ENCODE results near the gene FXYD1. TPM values are rescaled to one million over a fixed set of nuclear protein-coding genes. Genes with fewer than 3 reads are reported as not detected.
"Not testable (repeated sequence)": the region's sequence is repeated elsewhere in the genome, so short reads cannot be mapped to it uniquely, and the experiment has no call there.

Gene FXYD1
- total RNA-seq, 2 experiments from 2014 or later = not detected

DNA sequence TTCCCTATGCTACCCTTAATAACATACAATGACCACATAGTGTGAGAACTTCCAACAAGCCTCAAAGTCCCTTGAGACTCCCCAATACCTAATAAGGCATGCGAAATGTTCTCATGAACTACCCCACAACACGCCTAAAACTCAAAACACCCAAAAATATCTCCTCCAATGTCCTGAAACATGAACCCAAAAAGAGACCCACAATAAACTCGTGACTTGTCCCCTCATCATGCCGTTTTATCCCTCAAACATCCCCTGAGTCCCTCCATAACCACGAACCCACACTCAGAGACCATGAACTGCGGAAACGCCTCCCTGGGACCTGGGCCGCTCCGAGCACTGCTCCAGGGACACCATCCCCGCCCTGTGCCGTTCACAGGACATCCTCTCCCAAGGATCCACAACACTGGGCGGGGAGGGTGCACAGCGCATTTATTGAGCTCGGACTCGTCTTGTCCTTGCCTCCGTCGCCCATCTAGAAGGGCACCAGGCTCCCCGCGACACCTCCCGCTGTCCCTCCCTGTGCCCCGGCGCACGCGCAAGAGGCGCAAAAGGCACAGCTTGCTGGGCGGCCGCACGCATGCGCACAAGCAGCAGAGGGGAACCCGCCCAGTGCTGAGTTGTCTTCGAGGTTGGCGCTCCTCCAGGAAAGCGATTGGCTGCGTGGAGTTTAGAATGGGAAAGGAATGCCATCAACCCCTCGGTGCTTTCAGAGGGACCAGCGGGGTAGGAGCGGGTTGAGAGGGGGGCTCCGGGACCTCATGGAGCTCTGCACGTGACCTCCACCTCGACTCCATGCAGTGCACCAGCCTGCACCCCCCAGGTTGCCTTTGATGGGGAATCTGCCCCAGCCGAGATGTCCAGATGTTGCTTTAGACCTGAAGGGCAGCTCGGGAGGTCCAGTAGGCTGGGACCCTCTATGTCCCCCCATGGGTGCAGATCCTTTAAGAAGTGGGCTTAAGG is 14.2 kb upstream of the FXYD1 start:
- no peaks in the 10 kb centered on the region for H3K27me3 Mint-ChIP-seq
- H3K9me3 Mint-ChIP-seq = no peaks in the 10 kb centered on the region
- peak; percentile 91 for DNase-seq
- POLR2A ChIA-PET = interaction anchor here (1.2 kb wide), 1 partner anchor 17 kb away, joined by 4 read pairs; no protein-coding TSS in a partner anchor
- H3K36me3 Mint-ChIP-seq = no peaks in the 10 kb centered on the region
- H3K4me3 Mint-ChIP-seq = peak overlapping the region; percentile 72
- H3K27ac Mint-ChIP-seq = peak overlapping the region; percentile 67
- ATAC-seq (ENCODE audit: low read depth) = peak; percentile 93
- H3K4me1 Mint-ChIP-seq = peaks cover 12% of the 10 kb centered on the region

DNA sequence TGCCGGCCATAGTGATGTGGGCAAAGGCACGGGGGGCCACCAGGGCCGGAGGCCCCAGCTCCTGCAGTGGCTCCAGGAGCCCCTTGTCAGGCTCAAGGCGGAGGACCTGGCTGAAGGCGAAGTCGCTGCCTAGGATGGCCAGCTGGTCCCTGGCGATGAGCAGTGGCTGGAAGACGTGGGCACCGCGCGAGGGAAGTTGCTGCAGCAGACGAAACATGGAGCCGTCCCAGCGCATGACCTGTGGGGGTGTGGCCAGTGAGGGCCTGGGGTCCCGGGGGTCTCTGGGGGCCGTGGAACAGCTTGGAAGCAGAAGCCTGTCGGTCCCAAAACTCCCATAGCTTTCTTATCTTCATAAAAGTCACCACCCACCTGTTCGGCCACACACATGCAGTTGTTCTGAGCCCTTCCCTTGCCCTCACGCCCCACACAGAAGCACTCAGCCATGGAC is 13.3 kb upstream of the FXYD1 start:
- no peaks in the 10 kb centered on the region for H3K9me3 Mint-ChIP-seq
- no peak overlapping the region for H3K4me3 Mint-ChIP-seq
- ATAC-seq (ENCODE audit: low read depth) = no peak
- H3K27ac Mint-ChIP-seq = no peak overlapping the region
- no peak for DNase-seq
- H3K27me3 Mint-ChIP-seq = no peaks in the 10 kb centered on the region
- POLR2A ChIA-PET = interaction anchor here (1.2 kb wide), 1 partner anchor 16 kb away, joined by 4 read pairs; no protein-coding TSS in a partner anchor
- H3K4me1 Mint-ChIP-seq = peaks cover 12% of the 10 kb centered on the region
- H3K36me3 Mint-ChIP-seq = no peaks in the 10 kb centered on the region

DNA sequence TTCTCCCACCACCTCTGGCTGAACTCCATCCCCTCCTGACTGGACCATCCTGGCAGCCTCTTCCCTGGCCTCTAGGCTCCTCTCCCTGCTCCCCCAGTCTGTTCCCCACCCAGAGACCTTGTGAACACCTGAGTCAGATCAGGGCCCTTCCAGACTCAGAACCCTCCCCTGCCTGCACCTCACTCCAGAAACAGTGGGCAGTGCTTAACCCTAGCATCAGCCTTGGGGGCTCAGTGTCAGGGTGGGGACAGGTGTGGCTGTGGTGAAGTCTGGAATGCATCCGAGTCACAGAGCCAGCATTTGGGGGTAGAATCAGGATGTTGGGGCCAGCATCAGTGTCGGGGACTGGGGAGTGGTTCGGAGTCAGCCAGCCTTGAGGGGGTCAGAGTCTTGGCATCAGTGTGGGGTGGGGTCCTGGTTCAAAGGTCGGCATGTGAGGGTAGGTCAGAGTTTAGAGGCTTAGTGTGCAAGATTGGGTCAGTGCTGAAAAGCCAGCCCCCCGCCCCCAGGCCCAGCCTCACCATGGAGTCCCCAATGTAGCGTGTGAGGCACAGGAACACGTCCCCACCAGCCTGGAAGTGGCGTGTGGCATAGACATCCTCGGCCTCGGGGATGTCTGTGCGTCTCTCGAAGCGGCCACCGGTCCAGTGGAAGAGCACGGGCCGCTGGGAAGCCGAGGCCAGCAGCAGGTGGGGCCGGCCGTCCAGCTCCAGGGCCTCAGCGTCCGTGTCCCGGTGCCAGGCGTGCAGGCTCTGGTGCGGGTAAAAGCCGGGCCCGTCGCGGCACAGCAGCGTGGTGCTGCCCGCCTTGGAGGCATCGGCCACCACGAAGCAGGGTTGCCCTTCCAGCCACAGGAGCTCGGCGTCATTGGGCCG is 12.6 kb upstream of the FXYD1 start:
- no peak overlapping the region for H3K4me3 Mint-ChIP-seq
- no peaks in the 10 kb centered on the region for H3K27me3 Mint-ChIP-seq
- ATAC-seq (ENCODE audit: low read depth) = no peak
- H3K27ac Mint-ChIP-seq = peak overlapping the region; percentile 4
- H3K9me3 Mint-ChIP-seq = no peaks in the 10 kb centered on the region
- DNase-seq = no peak
- POLR2A ChIA-PET = no interaction called here
- H3K36me3 Mint-ChIP-seq = no peaks in the 10 kb centered on the region
- H3K4me1 Mint-ChIP-seq = peaks cover 12% of the 10 kb centered on the region

DNA sequence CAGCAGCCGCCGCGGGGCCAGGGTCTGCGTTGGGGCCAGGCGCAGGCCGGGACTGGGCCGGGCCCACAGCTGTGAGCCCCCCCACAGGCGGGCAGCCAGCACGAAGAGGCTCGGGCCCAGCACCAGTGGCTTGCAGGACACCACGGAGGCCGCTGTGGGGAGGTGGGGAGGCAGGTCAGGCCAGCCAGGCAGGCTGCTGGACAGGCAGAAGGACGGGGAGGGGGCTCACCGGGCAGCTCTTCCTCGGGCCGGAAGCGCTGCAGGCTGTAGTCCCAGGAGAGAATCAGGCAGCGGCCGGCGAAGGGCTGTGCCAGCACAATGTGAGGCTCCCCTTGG is 12.0 kb upstream of the FXYD1 start:
- no peaks in the 10 kb centered on the region for H3K36me3 Mint-ChIP-seq
- peaks cover 12% of the 10 kb centered on the region for H3K4me1 Mint-ChIP-seq
- H3K9me3 Mint-ChIP-seq = no peaks in the 10 kb centered on the region
- ATAC-seq (ENCODE audit: low read depth) (no peak), DNase-seq (no peak)
- no peak overlapping the region for H3K4me3 Mint-ChIP-seq
- H3K27me3 Mint-ChIP-seq = no peaks in the 10 kb centered on the region
- POLR2A ChIA-PET = no interaction called here
- no peak overlapping the region for H3K27ac Mint-ChIP-seq

DNA sequence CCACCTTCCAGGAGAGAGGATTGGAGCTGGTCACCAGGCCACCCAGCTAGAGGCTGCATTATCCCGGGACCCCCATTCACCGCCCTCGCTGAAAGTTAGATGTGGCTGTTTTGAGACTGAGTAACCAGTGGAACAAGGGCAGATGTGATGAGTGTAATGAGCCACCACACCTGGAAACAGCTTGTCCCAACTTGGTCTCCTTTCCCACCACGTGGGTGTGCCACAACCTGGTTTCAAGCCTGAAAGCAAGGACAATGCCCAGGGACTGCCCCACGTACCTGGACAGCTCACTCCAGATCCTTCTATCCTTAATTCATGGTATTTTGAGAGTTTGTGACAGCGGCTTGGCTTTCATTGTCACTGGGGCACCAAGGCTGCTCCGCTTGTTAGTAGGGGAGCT is 10.8 kb upstream of the FXYD1 start:
- POLR2A ChIA-PET = no interaction called here
- DNase-seq = no peak
- Mint-ChIP-seq H3K4me3 (no peak overlapping the region), H3K27me3 (no peaks in the 10 kb centered on the region), H3K36me3 (no peaks in the 10 kb centered on the region), H3K9me3 (no peaks in the 10 kb centered on the region), H3K27ac (no peak overlapping the region), H3K4me1 (peaks cover 12% of the 10 kb centered on the region)
- no peak for ATAC-seq (ENCODE audit: low read depth)

DNA sequence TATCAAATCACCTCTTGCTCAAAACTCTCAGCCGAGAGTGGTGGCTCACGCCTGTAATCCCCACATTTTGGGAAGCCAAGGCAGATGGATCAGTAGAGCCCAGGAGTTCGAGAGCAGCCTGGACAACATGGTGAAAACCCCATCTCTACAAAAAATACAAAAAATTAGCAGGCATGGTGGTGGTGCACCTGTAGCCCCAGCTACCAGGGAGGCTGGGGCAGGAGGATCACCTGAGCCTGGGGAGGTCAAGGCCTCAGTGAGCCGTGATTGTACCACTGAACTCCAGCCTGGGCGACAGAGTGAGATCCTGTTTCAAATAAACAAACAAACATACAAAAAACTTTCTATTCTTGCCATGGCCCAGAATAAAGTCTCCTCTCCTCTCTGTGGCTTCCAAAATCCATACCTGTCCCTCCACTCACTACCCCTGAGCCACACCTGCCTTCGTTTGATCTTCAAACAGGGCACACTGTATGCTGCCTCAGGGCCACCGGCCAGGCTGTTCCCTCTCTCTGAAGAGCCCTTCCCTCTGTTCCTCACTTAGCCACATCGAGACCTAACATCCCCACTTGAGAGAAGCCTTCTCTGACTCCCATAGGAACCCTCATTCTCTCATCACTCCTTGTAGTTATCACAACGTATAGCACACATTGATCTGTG is 10.1 kb upstream of the FXYD1 start:
- no peak overlapping the region for H3K27ac Mint-ChIP-seq
- peaks cover 12% of the 10 kb centered on the region for H3K4me1 Mint-ChIP-seq
- ATAC-seq (ENCODE audit: low read depth) (no peak), DNase-seq (no peak)
- H3K36me3 Mint-ChIP-seq = no peaks in the 10 kb centered on the region
- no peaks in the 10 kb centered on the region for H3K27me3 Mint-ChIP-seq
- no peak overlapping the region for H3K4me3 Mint-ChIP-seq
- no peaks in the 10 kb centered on the region for H3K9me3 Mint-ChIP-seq
- POLR2A ChIA-PET = no interaction called here

DNA sequence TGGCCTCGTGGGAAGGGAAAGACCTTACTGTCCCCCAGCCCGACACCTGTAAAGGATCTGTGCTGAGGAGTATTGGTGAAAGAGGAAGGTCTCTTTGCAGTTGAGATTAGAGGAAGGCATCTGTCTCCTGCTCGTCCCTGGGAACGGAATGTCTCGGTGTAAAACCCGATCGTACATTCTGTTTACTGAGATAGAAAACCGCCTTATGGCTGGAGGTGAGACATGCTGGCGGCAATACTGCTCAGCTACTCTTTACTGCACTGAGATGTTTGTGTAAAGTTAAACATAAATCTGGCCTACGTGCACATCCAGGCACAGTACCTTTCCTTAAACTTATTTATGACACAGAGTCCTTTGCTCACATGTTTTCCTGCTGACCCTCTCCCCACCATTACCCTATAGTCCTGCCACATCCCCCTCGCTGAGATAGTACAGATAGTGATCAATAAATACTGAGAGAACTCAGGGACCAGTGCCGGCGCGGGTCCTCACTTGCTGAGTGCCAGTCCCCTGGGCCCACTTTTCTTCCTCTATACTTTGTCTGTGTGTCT is 8.8 kb upstream of the FXYD1 start:
- H3K4me1 Mint-ChIP-seq; POLR2A ChIA-PET; H3K4me3 Mint-ChIP-seq; H3K27ac Mint-ChIP-seq; DNase-seq; H3K27me3 Mint-ChIP-seq; H3K36me3 Mint-ChIP-seq; ATAC-seq (ENCODE audit: low read depth); H3K9me3 Mint-ChIP-seq: not testable (repeated sequence)

DNA sequence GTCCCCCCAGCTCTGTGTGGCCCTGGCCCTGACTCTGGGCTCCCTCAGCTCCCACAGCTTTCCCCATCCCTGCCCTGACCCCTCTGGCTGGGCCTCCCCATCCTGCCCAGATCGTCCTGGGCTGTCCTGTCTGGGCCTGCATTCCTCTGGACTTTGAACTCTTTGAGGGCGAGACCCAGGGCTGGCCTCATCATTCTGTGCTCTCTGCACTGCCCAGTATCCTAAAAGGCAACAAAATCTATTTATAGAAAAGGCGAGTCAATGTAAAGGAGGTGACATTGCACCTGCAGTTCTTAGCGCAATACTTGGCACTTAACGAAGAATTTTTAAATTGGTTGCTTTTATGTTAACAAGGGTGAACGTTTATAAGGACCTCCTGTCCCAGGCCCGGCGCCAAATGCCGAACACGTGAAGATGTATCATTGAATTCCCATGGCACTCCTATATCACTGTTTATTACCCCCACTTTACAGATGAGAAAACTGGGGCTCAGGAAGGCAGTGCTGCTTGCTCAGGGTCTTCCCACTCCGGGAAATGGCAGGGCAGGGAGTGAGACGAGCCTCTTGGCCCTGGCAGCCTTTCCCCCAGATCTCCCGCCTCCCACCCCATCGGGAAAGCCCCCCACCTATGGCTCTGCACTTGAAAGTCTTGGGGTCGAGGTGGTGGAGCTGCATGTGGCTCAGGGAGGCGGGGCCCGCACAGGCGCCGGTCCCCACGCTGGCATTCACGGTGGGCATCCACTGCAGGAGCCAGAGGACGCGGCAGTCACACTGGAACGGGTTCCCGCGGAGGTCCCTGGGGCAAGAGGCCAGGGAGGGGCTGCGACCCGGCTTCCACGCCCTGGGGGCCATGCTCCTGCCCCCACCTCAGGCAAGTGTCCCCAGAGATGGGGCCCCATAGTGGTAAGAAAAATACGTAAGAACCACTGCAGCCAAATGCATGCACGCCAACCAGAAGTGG is 7.6 kb upstream of the FXYD1 start:
- POLR2A ChIA-PET = no interaction called here
- H3K9me3 Mint-ChIP-seq = no peaks in the 10 kb centered on the region
- H3K36me3 Mint-ChIP-seq = no peaks in the 10 kb centered on the region
- H3K4me3 Mint-ChIP-seq = no peak overlapping the region
- H3K27me3 Mint-ChIP-seq = no peaks in the 10 kb centered on the region
- H3K27ac Mint-ChIP-seq = no peak overlapping the region
- ATAC-seq (ENCODE audit: low read depth) (no peak), DNase-seq (no peak)
- H3K4me1 Mint-ChIP-seq = peaks cover 4% of the 10 kb centered on the region

DNA sequence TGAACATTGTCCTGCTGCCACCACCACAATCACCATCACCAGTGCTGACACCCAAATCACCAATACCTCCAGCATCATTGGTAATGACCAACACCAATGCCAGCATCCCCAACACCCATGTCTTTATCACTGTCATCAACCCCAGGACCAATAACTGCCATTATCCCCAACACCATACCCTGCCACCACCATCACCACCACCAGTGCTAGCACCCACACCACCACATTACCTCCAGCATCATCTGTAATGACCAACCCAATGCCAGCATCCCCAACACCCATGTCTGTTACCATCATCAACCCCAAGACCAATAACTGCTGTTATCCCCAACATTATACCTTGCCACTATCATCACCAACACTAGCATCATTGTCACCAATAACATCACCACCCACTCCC is 6.4 kb upstream of the FXYD1 start:
- POLR2A ChIA-PET = no interaction called here
- no peak overlapping the region for H3K4me3 Mint-ChIP-seq
- H3K9me3 Mint-ChIP-seq = no peaks in the 10 kb centered on the region
- no peak for DNase-seq
- no peak overlapping the region for H3K27ac Mint-ChIP-seq
- H3K36me3 Mint-ChIP-seq = no peaks in the 10 kb centered on the region
- peaks cover 4% of the 10 kb centered on the region for H3K4me1 Mint-ChIP-seq
- peaks cover 2% of the 10 kb centered on the region for H3K27me3 Mint-ChIP-seq
- no peak for ATAC-seq (ENCODE audit: low read depth)

DNA sequence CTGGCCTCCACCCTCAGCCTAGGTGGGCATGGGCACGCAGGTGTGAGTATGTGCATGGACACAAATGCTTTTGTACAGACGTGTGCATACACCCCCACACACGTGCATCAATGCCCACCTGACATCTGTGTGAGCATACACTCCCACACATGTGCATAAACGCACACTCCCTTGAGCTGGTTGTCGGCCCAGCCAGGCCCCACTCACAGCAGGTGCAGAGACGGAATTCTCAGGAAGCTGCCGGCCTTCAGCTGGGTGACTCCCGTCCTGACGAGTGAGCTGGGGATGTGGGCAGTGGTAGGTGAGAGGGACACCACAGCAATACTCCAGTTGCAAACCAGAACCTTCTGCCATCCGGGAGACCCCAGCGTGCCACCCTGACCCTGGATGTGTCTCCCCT is 4.8 kb upstream of the FXYD1 start:
- H3K4me1 Mint-ChIP-seq = peaks cover 4% of the 10 kb centered on the region
- H3K4me3 Mint-ChIP-seq = no peak overlapping the region
- H3K27me3 Mint-ChIP-seq = peaks cover 2% of the 10 kb centered on the region
- DNase-seq (no peak), ATAC-seq (ENCODE audit: low read depth) (no peak)
- POLR2A ChIA-PET = no interaction called here
- no peaks in the 10 kb centered on the region for H3K36me3 Mint-ChIP-seq
- no peak overlapping the region for H3K27ac Mint-ChIP-seq
- no peaks in the 10 kb centered on the region for H3K9me3 Mint-ChIP-seq

DNA sequence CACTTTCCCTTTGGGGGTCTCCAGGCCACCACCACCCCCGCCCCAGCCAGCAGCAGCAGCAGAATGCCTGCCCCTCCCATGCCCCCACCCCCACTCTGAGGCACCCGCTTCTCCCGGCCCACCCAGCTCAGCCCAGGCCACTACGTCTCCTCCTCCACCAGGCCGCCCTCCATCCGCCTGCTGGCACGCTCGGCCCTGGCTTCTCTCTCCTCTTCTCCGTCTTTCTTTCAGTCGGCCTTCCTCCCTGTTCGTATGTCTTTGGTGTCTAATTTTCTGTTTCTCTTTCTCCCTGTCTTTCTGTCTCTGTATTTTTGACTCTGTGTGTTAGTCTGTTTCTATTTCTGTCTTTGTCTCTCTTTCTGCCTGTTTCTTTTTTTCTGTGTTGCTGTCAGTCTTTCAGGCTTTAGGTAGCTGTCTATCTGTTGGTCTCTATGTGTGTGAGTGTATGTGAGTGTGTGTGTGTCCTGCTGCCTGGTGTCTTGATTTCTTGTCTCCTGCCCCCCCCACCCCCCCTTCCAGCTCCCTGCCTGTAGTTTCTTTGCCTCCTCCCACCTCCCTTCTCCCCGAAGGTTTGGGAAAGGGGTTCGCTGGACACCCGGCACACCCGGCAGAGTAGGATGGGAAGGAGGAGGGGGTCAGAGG is 3.9 kb upstream of the FXYD1 start, which contains the start of gene LGI4:
Gene LGI4 (minus strand): TSS at position 459 of the 642 bp plus-strand sequence. CDS start 379 bp downstream, at position 80.
- no peaks in the 10 kb centered on the region for H3K36me3 Mint-ChIP-seq
- POLR2A ChIA-PET = no interaction called here
- no peak within 1 kb of the TSS for H3K27ac Mint-ChIP-seq
- DNase-seq = no peak
- no peaks in the 10 kb centered on the region for H3K9me3 Mint-ChIP-seq
- peaks cover 2% of the 10 kb centered on the region for H3K27me3 Mint-ChIP-seq
- ATAC-seq (ENCODE audit: low read depth) = no peak
- H3K4me1 Mint-ChIP-seq = peaks cover 4% of the 10 kb centered on the region
- no peak within 1 kb of the TSS for H3K4me3 Mint-ChIP-seq

DNA sequence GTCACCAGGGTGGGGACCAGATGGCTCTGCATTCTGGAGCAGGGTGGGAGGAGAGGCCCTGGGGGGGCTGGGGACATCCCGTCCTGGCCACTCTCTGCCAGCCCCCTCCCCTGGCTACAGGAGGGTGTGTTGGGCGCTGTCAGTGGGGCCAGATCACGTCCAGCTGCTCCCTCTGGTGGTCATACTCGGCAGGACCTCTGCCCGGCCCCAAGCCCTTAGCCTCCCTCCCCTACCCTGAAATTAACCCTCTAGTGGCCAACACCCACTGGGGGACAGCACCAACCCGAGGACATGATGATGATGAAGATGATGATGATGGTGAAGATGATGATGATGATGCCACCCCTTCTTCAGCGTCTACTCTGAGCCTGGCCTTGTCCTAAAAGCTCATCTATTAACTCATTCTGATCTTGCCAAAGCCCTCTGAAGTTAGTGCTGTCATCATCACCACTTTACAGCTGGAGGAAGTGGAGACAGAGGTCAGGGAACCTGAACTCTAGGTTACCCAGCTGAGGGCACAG is 3.2 kb upstream of the FXYD1 start:
- ATAC-seq (ENCODE audit: low read depth) = peak; percentile 80
- peaks cover 4% of the 10 kb centered on the region for H3K4me1 Mint-ChIP-seq
- H3K27ac Mint-ChIP-seq = no peak overlapping the region
- no peaks in the 10 kb centered on the region for H3K36me3 Mint-ChIP-seq
- no peak overlapping the region for H3K4me3 Mint-ChIP-seq
- POLR2A ChIA-PET = no interaction called here
- peaks cover 2% of the 10 kb centered on the region for H3K27me3 Mint-ChIP-seq
- H3K9me3 Mint-ChIP-seq = no peaks in the 10 kb centered on the region
- peak; percentile 77 for DNase-seq

Measured in activated naive CD8-positive, alpha-beta T cell treated with anti-CD3 and anti-CD28 coated beads, Interleukin-2, amount 10 ng/mL, durations not matched to agents 7 days and 5 days (primary cell).